HG02798 (cell line): ENCODE results near the gene CFAP299.

ENCODE experiments used
- ATAC-seq: cut with Tn5 transposase; IDR thresholded peaks from one replicate; pipeline ENCODE4 v1.9.1; 2021; ENCODE audit warnings: mild to moderate bottlenecking; ENCODE audit not compliant: unreplicated experiment, poor library complexity

Gene CFAP299

DNA sequence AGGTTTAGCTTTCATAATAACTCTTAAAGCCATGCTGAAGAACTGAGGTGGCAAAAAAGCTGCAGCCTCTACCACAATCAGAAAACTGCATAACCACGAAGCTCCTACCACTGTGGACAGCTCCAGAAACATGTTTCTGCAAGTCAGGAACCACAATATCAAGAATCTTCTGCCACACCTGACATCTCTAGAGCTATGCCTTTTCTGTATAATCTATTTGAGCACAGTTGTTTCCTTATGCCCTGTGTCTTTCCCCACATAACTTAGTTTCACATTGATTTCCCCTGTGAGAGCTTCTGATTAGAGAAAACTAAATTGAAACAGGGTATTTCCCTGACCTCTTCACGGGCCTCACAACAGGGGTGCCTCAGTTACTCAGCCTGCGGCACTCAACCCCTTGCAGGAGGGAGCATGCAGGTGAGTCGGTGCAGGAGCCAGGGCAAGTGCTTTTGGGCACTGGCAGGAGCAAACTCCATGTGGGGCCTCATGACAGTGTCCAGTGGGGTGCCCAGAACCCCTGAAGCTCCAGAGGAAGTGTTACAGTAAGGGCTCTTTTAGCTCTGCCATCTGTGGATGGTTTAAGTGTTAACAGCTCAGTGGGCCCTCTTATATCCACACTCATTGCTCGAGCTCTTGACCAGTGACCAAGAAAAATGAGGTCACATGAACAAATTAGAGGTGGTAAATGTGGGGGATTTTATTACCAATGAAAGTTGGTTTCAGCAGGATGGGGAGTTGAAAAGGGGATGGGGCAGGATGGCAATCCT is 562.2 kb downstream of the CFAP299 start:
- peak; percentile 84 for ATAC-seq

GRCh38 chr4:80900908-80901307 is 565.4 kb downstream of the CFAP299 start:
- no peak for ATAC-seq

- ATAC-seq = no peak
Observed at GRCh38 chr4:80903020-80903419, 567.5 kb downstream of the CFAP299 start.

DNA sequence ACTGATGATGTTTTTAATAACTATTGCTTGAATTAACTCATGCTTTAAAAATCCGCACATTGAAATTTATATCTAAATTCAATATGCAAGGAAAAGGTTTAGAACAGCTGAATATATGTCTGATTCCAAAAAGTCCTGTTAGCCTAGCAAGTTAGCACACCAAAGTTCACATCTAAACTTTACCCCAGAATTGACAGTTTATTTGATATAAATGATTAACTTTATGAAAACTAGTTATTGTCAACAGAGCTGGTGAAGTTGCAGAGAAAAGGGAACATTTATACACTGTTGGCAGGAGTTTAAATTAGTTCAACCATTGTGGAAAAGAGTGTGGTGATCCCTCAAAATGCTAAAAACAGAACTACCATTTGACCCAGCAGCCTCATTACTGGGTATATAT is 574.4 kb downstream of the CFAP299 start:
- no peak for ATAC-seq

- no peak for ATAC-seq
Observed at GRCh38 chr4:80911458-80911857, 575.9 kb downstream of the CFAP299 start.

DNA sequence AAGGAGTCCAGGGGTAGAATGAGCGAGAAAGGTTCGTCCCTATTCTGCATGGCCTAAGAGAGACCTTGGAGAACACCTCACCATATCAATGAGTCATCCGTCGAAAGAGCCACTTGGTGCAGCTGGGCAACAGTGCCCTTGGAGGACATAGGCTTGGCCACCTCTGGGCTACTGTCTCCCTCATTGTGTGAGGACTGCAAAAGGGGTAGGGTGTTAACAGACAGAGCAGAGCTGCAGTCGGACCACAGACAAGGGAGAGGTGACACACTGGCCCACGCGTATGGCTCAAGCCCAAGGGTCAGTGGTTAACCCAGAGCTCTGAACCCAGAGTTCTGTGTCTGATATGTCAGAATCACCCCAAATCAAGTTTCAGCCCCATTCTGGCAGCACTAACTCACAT is 576.8 kb downstream of the CFAP299 start:
- no peak for ATAC-seq

DNA sequence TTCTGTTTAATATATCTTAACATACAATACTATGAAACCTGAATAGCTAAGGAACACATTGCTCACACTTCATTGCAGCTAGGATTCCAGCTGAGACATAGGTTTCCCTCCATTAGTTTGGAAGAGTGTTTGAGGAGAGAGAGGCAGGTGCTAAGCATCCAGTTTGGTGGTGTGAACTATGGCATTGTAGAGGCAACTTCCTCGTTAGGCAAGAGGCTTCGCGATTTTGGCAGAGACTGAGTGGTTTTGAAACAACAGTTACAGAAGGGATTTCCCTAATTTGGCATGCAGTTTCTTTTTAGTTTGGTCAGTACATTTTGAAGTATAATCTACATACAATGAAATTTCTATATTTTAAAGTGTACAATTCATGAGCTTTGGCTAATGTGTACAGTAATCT is 577.9 kb downstream of the CFAP299 start:
- ATAC-seq = peak; percentile 92

- no peak for ATAC-seq
Observed at GRCh38 chr4:80916770-80917169, 581.2 kb downstream of the CFAP299 start.

DNA sequence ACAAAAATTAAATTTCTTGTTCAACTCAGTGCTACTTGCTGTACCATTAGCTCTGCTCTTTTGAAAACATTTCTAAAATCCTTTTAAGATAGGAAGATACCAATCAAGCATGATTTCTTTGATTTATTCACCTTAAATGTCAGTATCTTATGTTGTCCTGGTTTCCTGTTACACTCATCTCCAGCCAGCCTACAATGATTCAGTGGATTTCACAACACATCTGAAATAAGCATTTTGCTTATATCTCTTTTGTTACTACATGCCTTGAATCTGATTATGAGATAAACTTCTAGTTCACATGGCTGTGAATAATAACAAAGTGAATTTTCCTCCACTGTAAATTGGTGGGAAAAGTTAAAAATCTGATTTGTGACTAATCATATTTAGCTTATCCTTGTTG is 582.5 kb downstream of the CFAP299 start:
- ATAC-seq = no peak

GRCh38 chr4:80921441-80921840 is 585.9 kb downstream of the CFAP299 start:
- ATAC-seq = no peak

DNA sequence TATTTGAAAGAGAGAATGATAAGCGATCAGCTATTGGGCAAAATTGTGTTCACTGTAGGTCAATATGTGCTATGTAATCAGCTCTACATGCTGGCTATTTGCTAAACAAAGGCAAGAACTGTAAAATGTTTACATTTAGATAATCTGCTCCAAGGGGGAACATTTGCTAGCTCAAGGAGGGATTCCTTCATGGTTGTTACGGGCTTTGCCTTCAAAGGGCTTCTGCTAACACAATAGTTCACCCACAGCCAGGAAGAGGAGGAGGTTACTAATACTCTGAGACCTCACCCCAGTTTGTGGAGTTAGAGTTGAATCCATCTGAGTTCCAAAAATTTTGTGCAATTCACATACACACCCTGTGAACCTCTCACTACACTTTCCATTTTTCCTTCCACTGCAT is 587.4 kb downstream of the CFAP299 start:
- no peak for ATAC-seq

GRCh38 chr4:80925293-80925692 is 589.8 kb downstream of the CFAP299 start:
- ATAC-seq = no peak

- ATAC-seq = no peak
Observed at GRCh38 chr4:80926446-80926845, 590.9 kb downstream of the CFAP299 start.

- ATAC-seq = no peak
Observed at GRCh38 chr4:80926891-80927290, 591.4 kb downstream of the CFAP299 start.

DNA sequence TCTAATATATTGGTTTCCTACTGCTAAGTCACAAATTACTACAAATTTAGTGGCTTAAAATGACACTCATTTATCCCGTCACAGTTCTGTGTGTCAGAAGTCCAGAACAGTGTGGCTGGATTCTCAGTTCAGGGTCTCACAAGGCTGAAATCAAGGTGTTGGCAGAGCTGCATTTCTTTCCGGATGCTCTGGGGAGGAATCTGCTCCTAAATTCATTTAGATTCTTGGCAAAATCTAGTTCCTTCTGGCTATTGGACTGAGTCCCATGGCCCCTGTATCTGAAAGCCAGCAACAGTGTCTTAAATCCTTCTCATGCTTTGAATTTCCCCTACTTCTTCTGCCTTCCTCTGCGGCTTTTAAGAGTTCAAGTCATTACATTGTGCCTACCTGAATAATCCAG is 591.9 kb downstream of the CFAP299 start:
- ATAC-seq = no peak

DNA sequence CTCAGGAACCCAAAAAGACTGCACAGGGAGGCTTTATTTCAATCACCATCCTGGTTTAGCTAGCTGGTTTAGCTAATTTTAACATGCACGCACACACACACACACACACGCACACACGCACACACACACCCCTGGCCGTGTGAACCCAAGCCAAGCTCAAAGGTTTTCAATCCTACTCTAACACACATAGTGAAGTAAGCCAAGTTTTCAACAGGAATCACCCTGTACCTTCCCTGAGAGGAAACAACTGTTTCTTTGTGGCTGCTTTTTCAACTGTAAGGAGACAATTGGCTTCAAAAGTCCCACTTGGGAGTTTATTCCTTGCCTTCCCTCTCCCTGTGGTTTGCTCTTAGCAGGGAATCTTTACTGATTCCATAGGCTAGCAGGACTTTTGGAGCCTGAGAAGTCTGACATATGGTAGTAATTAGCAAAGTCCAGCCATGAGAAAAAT is 596.1 kb downstream of the CFAP299 start:
- no peak for ATAC-seq

GRCh38 chr4:80948141-80948540 is 612.6 kb downstream of the CFAP299 start:
- ATAC-seq = no peak

GRCh38 chr4:80948995-80949394 is 613.5 kb downstream of the CFAP299 start:
- no peak for ATAC-seq

- ATAC-seq = no peak
Observed at GRCh38 chr4:80956421-80956820, 620.9 kb downstream of the CFAP299 start.

- ATAC-seq = no peak
Observed at GRCh38 chr4:80963051-80963450, 627.5 kb downstream of the CFAP299 start.

- no peak for ATAC-seq
Observed at GRCh38 chr4:80967346-80967745, 631.8 kb downstream of the CFAP299 start.

DNA sequence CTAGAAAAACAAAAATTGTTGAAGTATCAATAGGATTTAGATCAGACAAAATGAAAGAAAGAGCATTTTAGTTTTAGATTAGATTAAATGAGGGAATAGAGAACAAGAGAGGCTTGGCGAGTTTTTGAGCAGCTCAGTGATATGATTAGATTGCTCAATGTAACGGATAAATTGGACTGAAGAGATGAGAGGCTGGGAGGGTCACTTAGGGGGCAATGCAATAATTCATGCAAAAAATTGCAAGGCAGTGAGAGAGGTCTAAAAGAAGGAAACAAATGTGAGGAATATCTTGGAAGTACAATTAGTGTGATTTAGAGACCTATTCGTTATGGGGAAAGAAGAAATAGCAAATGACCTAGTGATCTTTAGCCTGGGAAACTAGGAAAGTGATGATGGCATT is 644.7 kb downstream of the CFAP299 start:
- no peak for ATAC-seq
